HG02798 (cell line): Measurements from ENCODE around the gene TRIM7.
"Not testable (repeated sequence)": the region's sequence is repeated elsewhere in the genome, so short reads cannot be mapped to it uniquely, and the experiment has no call there.

ENCODE experiments used
- ATAC-seq: cut with Tn5 transposase; IDR thresholded peaks from one replicate; pipeline ENCODE4 v1.9.1; 2021; ENCODE audit warnings: mild to moderate bottlenecking; ENCODE audit not compliant: unreplicated experiment, poor library complexity

The TRIM7 gene

GRCh38 chr5:181160755-181161533, 44.1 kb downstream of the TRIM7 start:
- peak; percentile 26 for ATAC-seq

DNA sequence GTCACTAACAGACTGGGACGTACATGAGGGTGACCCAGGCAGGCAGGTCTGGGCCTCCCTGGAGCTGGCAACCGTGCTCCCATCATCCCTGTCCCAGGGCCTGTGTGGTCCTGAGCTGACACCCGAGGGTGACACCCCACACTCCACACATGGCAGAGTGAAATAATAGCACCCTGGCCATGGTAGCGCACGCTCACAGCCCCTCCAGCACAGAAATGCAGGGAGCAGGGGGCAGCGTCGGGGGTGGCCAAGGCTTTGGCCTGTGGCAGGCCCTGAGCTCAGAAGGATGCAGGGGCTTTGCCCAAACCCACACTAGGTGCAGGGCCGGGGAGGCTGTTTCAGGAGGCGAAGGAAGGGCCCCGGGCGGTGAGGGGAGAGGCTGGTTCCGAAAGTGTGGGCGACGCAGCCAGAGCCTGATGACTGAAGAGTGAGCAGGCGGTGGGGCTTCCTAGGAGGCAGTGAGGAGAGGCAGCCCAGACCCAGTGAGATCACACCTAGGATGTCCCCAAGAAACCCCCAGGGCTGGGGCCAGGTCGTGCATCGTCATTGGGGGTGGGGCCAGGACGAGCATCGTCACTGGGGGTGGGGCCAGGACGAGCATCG, 44.7 kb downstream of the TRIM7 start:
- peak; percentile 65 for ATAC-seq

- ATAC-seq: peak; percentile 69
Measured at GRCh38 chr5:181159286-181160151, 45.5 kb downstream of the TRIM7 start.

DNA sequence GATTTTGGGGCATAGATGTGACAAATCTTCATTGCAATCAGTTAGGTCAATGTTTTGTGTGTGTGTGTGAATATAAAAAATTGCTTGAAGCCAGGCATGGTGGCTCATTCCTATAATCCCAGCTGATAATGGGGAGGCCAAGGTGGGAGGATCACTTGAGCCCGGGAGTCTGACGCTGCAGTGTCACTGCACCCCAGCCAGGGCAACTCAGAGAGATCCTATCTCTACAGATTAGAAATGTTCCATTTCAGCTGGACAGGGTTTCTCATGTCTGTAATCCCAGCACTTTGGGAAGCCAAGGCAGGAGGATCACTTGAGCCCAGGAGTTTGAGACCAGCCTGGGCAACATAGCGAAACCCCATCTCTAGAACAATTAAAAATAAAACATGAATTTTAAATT, 46.1 kb downstream of the TRIM7 start:
- no peak for ATAC-seq

DNA sequence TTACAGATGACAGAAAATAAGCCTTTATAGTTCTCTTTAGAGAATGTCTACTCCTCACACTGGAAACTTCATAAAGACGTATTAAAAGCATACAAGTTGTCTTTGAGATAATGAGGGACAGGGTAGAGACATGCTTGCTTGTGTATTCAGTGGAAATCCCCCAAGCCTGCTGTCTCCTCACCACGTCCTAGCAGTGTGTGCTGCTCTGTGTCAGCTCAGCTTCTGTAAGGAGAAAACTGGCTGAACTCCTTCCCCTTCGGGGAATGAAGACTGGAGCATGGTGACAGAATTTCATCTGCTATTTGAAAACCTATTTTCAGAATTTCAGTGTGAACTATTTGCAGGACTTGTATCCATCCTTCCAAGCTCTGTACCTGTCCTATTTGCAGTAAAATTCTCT, 48.2 kb downstream of the TRIM7 start:
- ATAC-seq: no peak

- ATAC-seq: no peak
Measured at GRCh38 chr5:181153814-181154213, 51.2 kb downstream of the TRIM7 start.

- ATAC-seq: no peak
Measured at GRCh38 chr5:181152406-181152805, 52.6 kb downstream of the TRIM7 start.

DNA sequence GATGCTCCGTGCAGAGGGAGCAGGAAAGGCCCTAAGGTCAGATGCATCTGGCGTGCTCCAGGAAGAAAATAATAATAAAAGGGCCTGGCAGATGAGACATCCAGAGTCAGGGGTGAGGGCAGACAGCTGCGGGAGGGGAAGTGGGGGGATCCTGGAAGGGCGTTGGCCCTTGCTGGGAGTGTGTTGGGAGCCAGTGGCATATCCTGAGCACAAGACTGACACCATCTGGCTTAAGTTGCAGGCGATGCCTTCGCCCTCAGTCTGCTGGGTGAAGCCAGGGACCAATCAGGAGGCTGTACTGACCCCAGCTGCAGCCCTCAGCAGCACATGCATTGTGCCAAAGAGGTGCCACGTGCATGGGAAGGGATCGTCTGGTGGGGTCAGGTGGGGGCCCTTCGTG, 53.9 kb downstream of the TRIM7 start:
- no peak for ATAC-seq

DNA sequence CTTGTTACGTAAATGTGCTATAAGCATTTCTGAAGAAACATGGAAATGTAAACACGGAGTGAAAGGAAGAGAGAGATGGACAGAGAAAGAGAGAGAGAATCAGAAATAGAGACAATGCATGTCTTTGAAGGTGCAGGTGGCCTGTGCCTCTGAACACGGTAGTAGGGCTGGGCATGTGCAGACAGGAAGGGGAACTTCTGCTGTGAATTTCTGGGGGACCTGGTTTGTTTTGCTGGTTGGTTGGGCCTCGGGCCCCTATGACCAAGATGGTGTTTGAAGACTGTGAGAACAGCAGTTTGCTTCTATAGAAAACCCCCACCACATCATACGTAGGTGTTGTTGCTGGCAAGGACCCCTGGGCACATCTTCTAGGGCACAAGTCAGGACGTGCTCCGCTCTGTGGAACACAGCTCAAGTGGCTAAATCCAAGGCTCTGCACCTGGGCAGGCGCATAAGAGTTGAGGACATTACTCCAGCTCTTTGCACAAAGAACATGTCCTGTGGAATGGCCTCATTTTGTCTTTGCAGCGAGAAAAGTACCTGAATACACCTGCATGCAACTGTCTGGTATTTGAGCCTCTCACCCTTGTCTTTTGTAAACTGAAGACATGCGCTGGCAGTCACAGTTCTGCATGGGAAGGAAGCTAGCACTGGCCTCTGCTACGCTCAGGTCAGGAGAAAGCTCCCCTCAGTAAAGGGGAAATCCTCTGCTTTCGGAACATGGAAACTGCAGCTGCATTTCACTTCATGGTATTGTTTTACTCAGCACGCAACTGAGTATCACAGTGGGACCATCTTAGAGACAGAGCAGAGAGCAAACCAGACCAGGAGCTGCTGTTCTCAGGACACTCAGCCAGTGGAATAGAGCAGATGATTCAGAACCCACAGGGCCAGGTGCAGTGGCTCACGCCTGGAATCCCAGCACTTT, 54.9 kb downstream of the TRIM7 start:
- no peak for ATAC-seq

GRCh38 chr5:181149355-181149754, 55.6 kb downstream of the TRIM7 start:
- no peak for ATAC-seq

DNA sequence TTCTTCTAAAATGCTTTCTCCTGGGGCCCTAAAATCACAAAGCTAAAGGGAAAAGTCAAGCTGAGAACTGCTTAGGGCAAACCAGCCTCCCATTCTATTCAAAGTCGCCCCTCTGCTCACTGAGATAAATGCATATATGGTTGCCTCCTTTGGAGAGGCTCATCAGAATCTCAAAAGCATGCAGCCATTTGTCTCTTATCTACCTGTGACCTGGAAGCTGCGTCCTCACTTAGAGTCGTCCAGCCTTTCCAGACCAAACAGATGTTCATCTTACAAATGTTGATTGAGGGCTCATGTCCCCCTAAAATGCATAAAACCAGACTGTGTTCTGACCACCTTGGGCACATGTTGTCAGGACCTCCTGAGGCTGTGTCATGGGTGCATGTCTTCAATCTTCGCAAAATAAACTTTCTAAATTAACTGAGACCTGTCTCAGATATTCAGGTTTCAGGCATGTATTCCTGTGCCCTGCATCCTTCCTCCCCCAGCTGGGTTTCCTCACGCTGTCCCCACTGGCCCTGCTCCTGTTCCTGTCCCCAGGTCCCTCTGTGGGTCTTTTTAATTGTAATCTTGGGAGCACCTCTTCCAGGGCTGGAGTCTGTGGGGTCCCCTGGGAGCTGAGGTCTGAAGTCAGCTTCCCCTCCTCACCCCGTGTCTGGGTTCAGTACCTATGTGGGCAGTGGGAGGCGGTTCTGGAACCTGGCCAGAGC, 57.9 kb downstream of the TRIM7 start, which contains the start of gene OR2V2:
Gene OR2V2 (plus strand): TSS at position 660 of the 710 bp plus-strand sequence. CDS start 7,357 bp downstream, outside the sequence.
- ATAC-seq: not testable (repeated sequence)

GRCh38 chr5:181145133-181145532, 59.9 kb downstream of the TRIM7 start:
- ATAC-seq: no peak
